Neural cell (in vitro differentiated cells): ENCODE measurements around the gene TRIM72.

ENCODE experiments used
- EP300 ChIP-seq: fragments of 450-650 bp; conservative IDR thresholded peaks from 2 replicates; pipeline ENCODE4 v1.6.1; 2014; ENCODE audit warnings: antibody characterized with exemption, mild to moderate bottlenecking, moderate library complexity; ENCODE audit not compliant: poor library complexity, severe bottlenecking
- EZH2 ChIP-seq: fragments of 200-600, 300-800 bp; shearing (Covaris generic), sonication (generic); IDR thresholded peaks from 2 replicates; pipeline ENCODE4 v1.6.1; 2014; ENCODE audit warnings: antibody characterized with exemption, low read length, borderline replicate concordance, mild to moderate bottlenecking; ENCODE audit not compliant: insufficient read depth, poor library complexity, severe bottlenecking
- TF ChIP-seq, protein P1 (sequence below): fragments of 450-650 bp; IDR thresholded peaks from 2 replicates; pipeline ENCODE4 v1.5.1; 2014; ENCODE audit warnings: antibody characterized with exemption, mild to moderate bottlenecking, moderate library complexity; ENCODE audit not compliant: poor library complexity, severe bottlenecking

GRCh38 chr16:31193874-31194273 lies 20.0 kb upstream of the TRIM72 start:
- TF ChIP-seq EP300 (no peak), EZH2 (no peak)
- TF ChIP-seq, protein P1, sequence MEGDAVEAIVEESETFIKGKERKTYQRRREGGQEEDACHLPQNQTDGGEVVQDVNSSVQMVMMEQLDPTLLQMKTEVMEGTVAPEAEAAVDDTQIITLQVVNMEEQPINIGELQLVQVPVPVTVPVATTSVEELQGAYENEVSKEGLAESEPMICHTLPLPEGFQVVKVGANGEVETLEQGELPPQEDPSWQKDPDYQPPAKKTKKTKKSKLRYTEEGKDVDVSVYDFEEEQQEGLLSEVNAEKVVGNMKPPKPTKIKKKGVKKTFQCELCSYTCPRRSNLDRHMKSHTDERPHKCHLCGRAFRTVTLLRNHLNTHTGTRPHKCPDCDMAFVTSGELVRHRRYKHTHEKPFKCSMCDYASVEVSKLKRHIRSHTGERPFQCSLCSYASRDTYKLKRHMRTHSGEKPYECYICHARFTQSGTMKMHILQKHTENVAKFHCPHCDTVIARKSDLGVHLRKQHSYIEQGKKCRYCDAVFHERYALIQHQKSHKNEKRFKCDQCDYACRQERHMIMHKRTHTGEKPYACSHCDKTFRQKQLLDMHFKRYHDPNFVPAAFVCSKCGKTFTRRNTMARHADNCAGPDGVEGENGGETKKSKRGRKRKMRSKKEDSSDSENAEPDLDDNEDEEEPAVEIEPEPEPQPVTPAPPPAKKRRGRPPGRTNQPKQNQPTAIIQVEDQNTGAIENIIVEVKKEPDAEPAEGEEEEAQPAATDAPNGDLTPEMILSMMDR, result no peak
